H9 (cell line): ENCODE data around the gene DPAGT1. TPM values are rescaled to one million over a fixed set of nuclear protein-coding genes. Genes with fewer than 3 reads are reported as not detected.

Experiments used
- DNase-seq: peaks from one replicate; pipeline ENCODE4 v3.0.0-alpha.2; 2017
- H2AFZ ChIP-seq: one replicate; pipeline ENCODE4 v1.6.1; 2013; ENCODE audit warnings: mild to moderate bottlenecking, low read length, control low read depth, moderate library complexity
- H2AK5ac ChIP-seq: 2 replicates; pipeline ENCODE4 v1.6.1; 2013; ENCODE audit warnings: low read length, control low read depth, mixed read lengths; ENCODE audit not compliant: insufficient read length
- H2BK120ac ChIP-seq: one replicate; pipeline ENCODE4 v1.6.1; 2013; ENCODE audit warnings: low read depth, mild to moderate bottlenecking, low read length, control low read depth, inconsistent platforms; ENCODE audit not compliant: poor library complexity, severe bottlenecking
- H2BK12ac ChIP-seq: 2 replicates; pipeline ENCODE4 v1.6.1; 2013; ENCODE audit warnings: low read length, control low read depth, mixed read lengths, low read depth; ENCODE audit not compliant: insufficient read length
- H2BK15ac ChIP-seq: 2 replicates; pipeline ENCODE4 v1.6.1; 2013; ENCODE audit warnings: low read depth, low read length, control low read depth
- H2BK20ac ChIP-seq: one replicate; pipeline ENCODE4 v1.6.1; 2013; ENCODE audit warnings: low read depth, mild to moderate bottlenecking, low read length, control low read depth, inconsistent platforms; ENCODE audit not compliant: poor library complexity, severe bottlenecking
- H2BK5ac ChIP-seq: 2 replicates; pipeline ENCODE4 v1.6.1; 2013; ENCODE audit warnings: low read length, control low read depth, mixed read lengths; ENCODE audit not compliant: insufficient read length
- H3K14ac ChIP-seq: 2 replicates; pipeline ENCODE4 v1.6.1; 2013; ENCODE audit warnings: low read length, control low read depth; ENCODE audit not compliant: insufficient read depth
- H3K18ac ChIP-seq: 2 replicates; pipeline ENCODE4 v1.6.1; 2013; ENCODE audit warnings: low read depth, mild to moderate bottlenecking, mixed read lengths, low read length, control low read depth; ENCODE audit not compliant: insufficient read length
- H3K23ac ChIP-seq: 2 replicates; pipeline ENCODE4 v1.6.1; 2013; ENCODE audit warnings: low read length, control low read depth, mixed read lengths, low read depth; ENCODE audit not compliant: insufficient read length
- H3K23me2 ChIP-seq: 2 replicates; pipeline ENCODE4 v1.6.1; 2013; ENCODE audit warnings: low read depth, mild to moderate bottlenecking, mixed read lengths, low read length, control low read depth; ENCODE audit not compliant: insufficient read length, poor library complexity, severe bottlenecking
- H3K27ac ChIP-seq: 2 replicates; pipeline ENCODE4 v1.5.1; 2013; ENCODE audit warnings: low read length, control low read depth, mixed read lengths, low read depth; ENCODE audit not compliant: insufficient read length
- H3K27me3 ChIP-seq: 2 replicates; pipeline ENCODE4 v1.6.1; 2013; ENCODE audit warnings: low read length, control low read depth, inconsistent platforms; ENCODE audit not compliant: insufficient read depth
- H3K4ac ChIP-seq: 2 replicates; pipeline ENCODE4 v1.6.1; 2013; ENCODE audit warnings: low read depth, mild to moderate bottlenecking, control low read depth, inconsistent platforms, low read length, moderate library complexity
- H3K4me1 ChIP-seq: 2 replicates; pipeline ENCODE4 v1.6.1; 2013; ENCODE audit warnings: low read length, control low read depth, inconsistent platforms; ENCODE audit not compliant: insufficient read depth
- H3K4me2 ChIP-seq: 2 replicates; pipeline ENCODE4 v1.6.1; 2013; ENCODE audit warnings: low read length, control low read depth, mixed read lengths; ENCODE audit not compliant: insufficient read length, insufficient read depth
- H3K56ac ChIP-seq: 2 replicates; pipeline ENCODE4 v1.6.1; 2013; ENCODE audit warnings: low read depth, mild to moderate bottlenecking, mixed read lengths, low read length, control low read depth; ENCODE audit not compliant: insufficient read length
- H3K79me1 ChIP-seq: 2 replicates; pipeline ENCODE4 v1.6.1; 2013; ENCODE audit warnings: low read depth, mild to moderate bottlenecking, moderate library complexity, low read length, control low read depth, inconsistent platforms; ENCODE audit not compliant: insufficient read depth, poor library complexity, severe bottlenecking
- H3K79me2 ChIP-seq: 2 replicates; pipeline ENCODE4 v1.6.1; 2013; ENCODE audit warnings: low read length, control low read depth, inconsistent platforms; ENCODE audit not compliant: insufficient read depth
- H3K9ac ChIP-seq: 2 replicates; pipeline ENCODE4 v1.6.1; 2013; ENCODE audit warnings: low read length, control low read depth, mixed read lengths; ENCODE audit not compliant: insufficient read length; ENCODE audit errors: extremely low read depth
- H3K9me3 ChIP-seq: one replicate; pipeline ENCODE4 v1.6.1; 2013; ENCODE audit warnings: low read depth, low read length, inconsistent platforms; ENCODE audit not compliant: control insufficient read depth
- H3T11ph ChIP-seq: one replicate; pipeline ENCODE4 v1.6.1; 2013; ENCODE audit warnings: mild to moderate bottlenecking, low read length, control low read depth, inconsistent platforms
- H4K20me1 ChIP-seq: one replicate; pipeline ENCODE4 v1.6.1; 2013; ENCODE audit not compliant: control insufficient read depth, insufficient read length, insufficient read depth
- H4K5ac ChIP-seq: 2 replicates; pipeline ENCODE4 v1.6.1; 2013; ENCODE audit warnings: low read depth, mild to moderate bottlenecking, mixed read lengths, low read length, control low read depth; ENCODE audit not compliant: insufficient read length
- H4K8ac ChIP-seq: replicated peaks from 2 replicates; pipeline ENCODE4 v1.6.1; 2013; ENCODE audit warnings: low read length, control low read depth, mixed read lengths, low read depth; ENCODE audit not compliant: insufficient read length
- H4K91ac ChIP-seq: 2 replicates; pipeline ENCODE4 v1.6.1; 2013; ENCODE audit warnings: low read depth, mild to moderate bottlenecking, moderate library complexity, mixed read lengths, low read length, control low read depth; ENCODE audit not compliant: insufficient read length
- H3K27ac Mint-ChIP-seq, 3 experiments: 2 replicates in 2 of 3; 3 replicates in 1 of 3; pipeline ENCODE4 v1.8.0; 2020 to 2021; ENCODE audit warnings: mixed read lengths in 3 of 3, mild to moderate bottlenecking in 1 of 3, moderate library complexity in 1 of 3
- H3K27me3 Mint-ChIP-seq: 2 replicates; pipeline ENCODE4 v1.8.0; 2021; ENCODE audit warnings: low read depth, mild to moderate bottlenecking, moderate library complexity, mixed read lengths
- H3K36me3 Mint-ChIP-seq, 3 experiments: 2 replicates in 2 of 3; 3 replicates in 1 of 3; pipeline ENCODE4 v1.8.0; 2020 to 2021; ENCODE audit warnings: low read depth in 3 of 3, mixed read lengths in 3 of 3; ENCODE audit not compliant: insufficient read depth in 1 of 3
- H3K4me1 Mint-ChIP-seq, 2 experiments: 2 replicates each; pipeline ENCODE4 v1.8.0; 2020; ENCODE audit warnings: mixed read lengths in 2 of 2
- H3K4me3 Mint-ChIP-seq, 2 experiments: 2 replicates in 1 of 2; 3 replicates in 1 of 2; pipeline ENCODE4 v1.8.0; 2020 to 2021; ENCODE audit warnings: mild to moderate bottlenecking in 2 of 2, mixed read lengths in 2 of 2, moderate library complexity in 1 of 2
- H3K9me3 Mint-ChIP-seq, 2 experiments: 2 replicates in 1 of 2; 3 replicates in 1 of 2; pipeline ENCODE4 v1.8.0; 2020; ENCODE audit warnings: mild to moderate bottlenecking in 2 of 2, mixed read lengths in 2 of 2, moderate library complexity in 1 of 2
- CTCF ChIP-seq: fragments of 200-600 bp; sonication (generic); conservative IDR thresholded peaks from 3 replicates; pipeline ENCODE4 v1.8.0; 2021; ENCODE audit warnings: antibody characterized with exemption, mild to moderate bottlenecking
- WGBS: extraction: QIAGEN DNeasy Blood & Tissue Kit; methylation state at CpG from one replicate; pipeline ENCODE4 v1.1.7; 2013; ENCODE audit warnings: missing lambda C conversion rate, low lambda C conversion rate, mixed read lengths; ENCODE audit not compliant: insufficient read length; ENCODE audit errors: extremely low coverage; 5-methylcytosine and 5-hydroxymethylcytosine counted together
- total RNA-seq: library from RNA; stranded (reverse); gene quantifications from 2 replicates; pipeline ENCODE4 v1.2.1, GENCODE V29; 2021

The DPAGT1 gene
- total RNA-seq, 1 experiment from 2014 or later: 43.6 TPM

- H4K5ac ChIP-seq: no peak overlapping the region
- H3K56ac ChIP-seq: no peak overlapping the region
- no peak overlapping the region for H2BK120ac ChIP-seq
- no peak overlapping the region for H3K23ac ChIP-seq
- no peaks in the 10 kb centered on the region for H4K20me1 ChIP-seq
- H3K14ac ChIP-seq: no peak overlapping the region
- H4K91ac ChIP-seq: no peak overlapping the region
- Mint-ChIP-seq H3K36me3 (no peaks in the 10 kb centered on the region; a peak in 2 of 7 replicates), H3K27ac (no peak overlapping the region), H3K4me3 (no peak overlapping the region), H3K27me3 (no peaks in the 10 kb centered on the region; the same call in 1 of the 2 replicates), H3K4me1 (peaks cover 17 to 24% of the 10 kb centered on the region in 2 experiments), H3K9me3 (no peaks in the 10 kb centered on the region; a peak in 1 of 5 replicates)
- no CpG with 5 or more reads among the region's 5 CpGs for WGBS
- no peaks in the 10 kb centered on the region for H3K4me1 ChIP-seq
- no peak overlapping the region for H2AK5ac ChIP-seq
- H3K23me2 ChIP-seq: peaks cover 4% of the 10 kb centered on the region
- H3K18ac ChIP-seq: no peak overlapping the region
- no peaks in the 10 kb centered on the region for H3K9me3 ChIP-seq
- no peak overlapping the region for H3K27ac ChIP-seq
- no peaks in the 10 kb centered on the region for H3K79me1 ChIP-seq
- no peaks in the 10 kb centered on the region for H3K27me3 ChIP-seq
- no peak overlapping the region for H2BK15ac ChIP-seq
- TF ChIP-seq CTCF: no peak
- no peak overlapping the region for H4K8ac ChIP-seq
- no peak overlapping the region for H2BK12ac ChIP-seq
- DNase-seq: no peak
- H3K4me2 ChIP-seq: no peak overlapping the region
- no peak overlapping the region for H2AFZ ChIP-seq
- no peak overlapping the region for H3K4ac ChIP-seq
- no peak overlapping the region for H2BK20ac ChIP-seq
- no peak overlapping the region for H2BK5ac ChIP-seq
- no peak overlapping the region for H3K9ac ChIP-seq
- no peak overlapping the region for H3T11ph ChIP-seq
- no peaks in the 10 kb centered on the region for H3K79me2 ChIP-seq
Measured at GRCh38 chr11:119116601-119117000, 14.9 kb upstream of the DPAGT1 start.
